ENCODE results near the gene CTCF.
A peak's percentile ranks its signal among the peaks of the same experiment; 100 is the strongest.

CTCF gene

GRCh38 chr16:67537270-67537635, 25.1 kb upstream of the CTCF start:
- TF ChIP-seq CTCF (IDR thresholded peaks at IDR 0.05; ENCODE audit: low read depth, low read length), result no peak
- H3K4me3 ChIP-seq (ENCODE audit: low read depth, low read length), result peak overlapping the region; percentile 75

GRCh38 chr16:67537636-67538591, 24.4 kb upstream of the CTCF start:
- TF ChIP-seq CTCF (IDR thresholded peaks at IDR 0.05; ENCODE audit: low read depth, low read length), result no peak
- peak overlapping the region; percentile 75 for H3K4me3 ChIP-seq (ENCODE audit: low read depth, low read length)

GRCh38 chr16:67538666-67539101, 23.6 kb upstream of the CTCF start:
- H3K4me3 ChIP-seq (ENCODE audit: low read depth, low read length), result peak overlapping the region; percentile 75
- TF ChIP-seq CTCF (IDR thresholded peaks at IDR 0.05; ENCODE audit: low read depth, low read length), result no peak

- no peak overlapping the region for H3K4me3 ChIP-seq (ENCODE audit: low read depth, low read length)
- TF ChIP-seq CTCF (IDR thresholded peaks at IDR 0.05; ENCODE audit: low read depth, low read length), result no peak
These were observed 23.1 kb upstream of the CTCF start for GRCh38 chr16:67539271-67539670.

- H3K4me3 ChIP-seq (ENCODE audit: low read depth, low read length), result no peak overlapping the region
- TF ChIP-seq CTCF (IDR thresholded peaks at IDR 0.05; ENCODE audit: low read depth, low read length), result no peak
These were observed 22.4 kb upstream of the CTCF start for GRCh38 chr16:67539691-67540635.

GRCh38 chr16:67540756-67541155, 21.6 kb upstream of the CTCF start:
- no peak overlapping the region for H3K4me3 ChIP-seq (ENCODE audit: low read depth, low read length)
- no peak for TF ChIP-seq CTCF (IDR thresholded peaks at IDR 0.05; ENCODE audit: low read depth, low read length)

Data from WI38 (cell line).